GM12892 (cell line): ENCODE measurements around the gene P2RY2.

ENCODE experiments used
- POLR2A ChIP-seq: IDR thresholded peaks from 2 replicates; pipeline ENCODE4 v1.6.1; 2011; ENCODE audit warnings: low read depth, low read length, control low read depth
- POLR2AphosphoS5 ChIP-seq: IDR thresholded peaks from 2 replicates; pipeline ENCODE4 v1.6.1; 2011; ENCODE audit warnings: low read depth, low read length, control low read depth
- TAF1 ChIP-seq: IDR thresholded peaks from 2 replicates; pipeline ENCODE4 v1.6.1; 2011; ENCODE audit warnings: low read depth, mild to moderate bottlenecking, control low read depth, low read length, borderline replicate concordance

DNA sequence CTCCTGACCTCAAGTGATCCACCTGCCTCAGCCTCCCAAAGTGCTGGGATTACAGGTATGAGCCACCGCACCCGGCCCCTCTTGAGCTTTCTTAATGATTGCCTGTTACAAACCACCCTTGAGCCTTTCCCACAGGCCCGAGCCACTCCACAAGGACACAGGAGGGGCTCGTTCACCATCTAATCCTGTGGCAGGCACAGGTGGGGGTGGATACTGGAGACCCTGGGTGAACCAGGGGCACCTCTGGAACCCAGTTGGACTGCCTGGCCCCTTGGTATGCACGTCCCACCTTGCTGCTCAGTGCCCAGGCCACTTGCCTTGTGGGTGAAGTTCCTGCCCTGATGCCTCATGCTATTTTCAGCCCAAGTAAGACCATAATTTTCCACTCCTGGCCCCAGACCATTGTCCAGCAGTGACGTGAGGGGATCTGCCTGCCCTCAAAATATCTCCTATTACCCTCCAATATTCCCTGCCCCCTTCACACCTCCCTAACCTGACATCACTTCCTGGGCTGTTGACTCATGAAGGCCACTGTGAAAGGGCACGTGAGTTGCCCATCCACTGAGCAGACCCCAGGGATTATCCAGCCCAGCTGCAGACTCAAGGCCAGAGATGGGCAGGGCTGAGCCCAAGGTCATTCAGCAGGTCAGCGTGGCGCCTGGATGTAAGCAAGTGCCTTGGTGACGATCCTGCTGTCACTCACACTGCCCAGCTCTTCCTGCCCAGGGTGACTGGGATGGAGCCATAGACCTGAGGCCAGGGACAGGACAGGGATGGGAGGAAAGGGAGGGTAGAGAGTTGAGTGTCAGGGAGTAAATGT lies 19.6 kb downstream of the P2RY2 start:
- no peak for TF ChIP-seq POLR2A
- TF ChIP-seq POLR2AphosphoS5 = no peak
- no peak for TF ChIP-seq TAF1
